ENCODE results near the gene FMNL2. TPM values are rescaled to one million over a fixed set of nuclear protein-coding genes. Genes with fewer than 3 reads are reported as not detected.
A peak's percentile ranks its signal among the peaks of the same experiment; 100 is the strongest.

The FMNL2 gene
- total RNA-seq, 1 donor from 2014 or later: 34.3 TPM

DNA sequence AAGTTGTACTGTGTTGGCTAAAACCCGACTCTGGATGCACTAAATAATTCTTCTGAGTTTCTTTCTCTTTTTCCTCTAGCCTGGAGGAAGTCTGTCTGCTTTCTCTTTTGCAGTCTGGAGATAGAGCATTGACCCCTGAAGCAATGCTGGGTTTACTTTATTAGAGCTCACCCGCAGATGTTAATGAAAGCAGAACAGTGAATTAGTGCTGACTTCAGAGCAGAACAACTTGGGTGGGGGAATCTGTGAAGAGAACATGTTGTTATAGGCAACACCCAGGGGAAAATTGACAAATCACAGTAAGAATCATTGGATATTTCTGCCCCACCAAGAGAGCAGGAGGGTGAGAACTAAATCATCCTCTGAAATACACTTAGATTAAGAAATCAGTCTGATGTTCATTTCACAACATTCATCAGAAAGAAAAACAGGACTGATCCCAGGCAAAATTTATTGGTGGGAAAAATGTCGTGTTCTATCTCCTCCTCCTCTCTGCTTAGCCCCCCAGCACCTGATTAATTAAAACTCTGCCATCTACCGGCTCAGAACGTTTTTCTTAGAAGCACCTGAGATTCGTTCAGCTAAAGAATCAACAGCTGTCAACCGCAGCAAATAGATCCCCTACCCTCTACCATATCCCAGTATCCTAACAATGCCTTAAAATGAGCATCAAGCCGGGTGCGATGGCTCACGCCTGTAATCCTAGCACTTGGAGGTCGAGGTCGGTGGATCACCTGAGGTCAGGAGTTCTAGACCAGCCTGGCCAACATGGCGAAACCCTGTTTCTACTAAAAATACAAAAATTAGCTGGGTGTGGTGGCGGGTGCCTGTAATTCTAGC, 165.1 kb downstream of the FMNL2 start:
- Histone ChIP-seq H3K36me3 (ENCODE audit: insufficient read depth, low read length) (no peaks in the 10 kb centered on the region), H3K27ac (ENCODE audit: low read depth, low read length) (no peak overlapping the region), H3K9me3 (ENCODE audit: insufficient read depth, low read depth, low read length) (no peaks in the 10 kb centered on the region), H2AFZ (ENCODE audit: low read depth, low read length) (no peak overlapping the region), H3K4me1 (ENCODE audit: insufficient read depth, low read length) (peaks cover 22% of the 10 kb centered on the region), H3K4me3 (ENCODE audit: insufficient read depth, low read depth, low read length) (no peak overlapping the region), H3K79me2 (ENCODE audit: insufficient read depth, low read length) (peaks cover 38% of the 10 kb centered on the region), H3K27me3 (ENCODE audit: insufficient read depth, low read length) (no peaks in the 10 kb centered on the region), H3K4me2 (ENCODE audit: low read length) (no peak overlapping the region), H3K9ac (ENCODE audit: low read length) (no peak overlapping the region), H4K20me1 (ENCODE audit: insufficient read depth, low read length) (peaks cover 4% of the 10 kb centered on the region)
- DNase-seq (ENCODE audit: low read depth) (peak; percentile 36), FAIRE-seq (no peak)
- peak overlapping the region; percentile 90 for H3K27ac Mint-ChIP-seq (ENCODE audit: unreplicated experiment)
- H3K9me3 Mint-ChIP-seq (ENCODE audit: unreplicated experiment): peaks cover 2% of the 10 kb centered on the region
- no peak overlapping the region for H3K4me3 Mint-ChIP-seq (ENCODE audit: unreplicated experiment)
- H3K36me3 Mint-ChIP-seq (ENCODE audit: low read depth, unreplicated experiment): peaks cover 4% of the 10 kb centered on the region
- H3K4me1 Mint-ChIP-seq (ENCODE audit: low read depth, unreplicated experiment): peaks cover 51% of the 10 kb centered on the region
- TF ChIP-seq CTCF (IDR thresholded peaks at IDR 0.05; ENCODE audit: insufficient read depth, low read depth, low read length) (no peak), EZH2 (IDR thresholded peaks at IDR 0.05; ENCODE audit: insufficient read depth, low read length) (no peak)
- no peaks in the 10 kb centered on the region for H3K27me3 Mint-ChIP-seq (ENCODE audit: low read depth, unreplicated experiment)

DNA sequence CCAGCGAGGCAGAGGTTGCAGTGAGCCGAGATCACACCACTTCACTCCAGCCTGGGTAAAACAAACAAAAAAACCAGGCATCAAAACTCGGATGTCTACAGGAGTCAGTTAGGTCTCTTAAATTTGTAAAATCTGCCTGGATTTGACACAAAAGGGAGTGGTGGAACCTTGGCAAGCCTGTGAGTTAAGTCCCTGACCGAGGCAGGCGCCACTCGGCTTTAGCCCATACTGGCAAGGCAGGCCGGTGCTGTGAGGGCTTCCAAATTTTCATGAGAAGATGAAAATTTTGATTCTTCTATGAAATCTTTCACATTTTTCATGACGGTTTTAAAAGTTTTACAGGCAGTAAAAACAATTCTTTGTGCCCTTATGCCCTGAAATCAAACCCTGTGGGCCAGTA, 165.8 kb downstream of the FMNL2 start:
- DNase-seq (ENCODE audit: low read depth) (no peak), FAIRE-seq (no peak)
- Mint-ChIP-seq H3K27me3 (ENCODE audit: low read depth, unreplicated experiment) (no peaks in the 10 kb centered on the region), H3K27ac (ENCODE audit: unreplicated experiment) (no peak overlapping the region), H3K4me3 (ENCODE audit: unreplicated experiment) (no peak overlapping the region), H3K36me3 (ENCODE audit: low read depth, unreplicated experiment) (peaks cover 4% of the 10 kb centered on the region), H3K4me1 (ENCODE audit: low read depth, unreplicated experiment) (peaks cover 56% of the 10 kb centered on the region), H3K9me3 (ENCODE audit: unreplicated experiment) (peaks cover 2% of the 10 kb centered on the region)
- no peak for TF ChIP-seq EZH2 (IDR thresholded peaks at IDR 0.05; ENCODE audit: insufficient read depth, low read length)
- TF ChIP-seq CTCF (IDR thresholded peaks at IDR 0.05; ENCODE audit: insufficient read depth, low read depth, low read length): no peak
- peaks cover 28% of the 10 kb centered on the region for H3K4me1 ChIP-seq (ENCODE audit: insufficient read depth, low read length)
- H4K20me1 ChIP-seq (ENCODE audit: insufficient read depth, low read length): peaks cover 4% of the 10 kb centered on the region
- no peak overlapping the region for H3K4me2 ChIP-seq (ENCODE audit: low read length)
- H3K4me3 ChIP-seq (ENCODE audit: insufficient read depth, low read depth, low read length): no peak overlapping the region
- no peak overlapping the region for H3K27ac ChIP-seq (ENCODE audit: low read depth, low read length)
- H3K79me2 ChIP-seq (ENCODE audit: insufficient read depth, low read length): peaks cover 35% of the 10 kb centered on the region
- no peak overlapping the region for H2AFZ ChIP-seq (ENCODE audit: low read depth, low read length)
- H3K9me3 ChIP-seq (ENCODE audit: insufficient read depth, low read depth, low read length): no peaks in the 10 kb centered on the region
- no peaks in the 10 kb centered on the region for H3K36me3 ChIP-seq (ENCODE audit: insufficient read depth, low read length)
- no peak overlapping the region for H3K9ac ChIP-seq (ENCODE audit: low read length)
- no peaks in the 10 kb centered on the region for H3K27me3 ChIP-seq (ENCODE audit: insufficient read depth, low read length)

- Mint-ChIP-seq H3K27ac (ENCODE audit: unreplicated experiment) (no peak overlapping the region), H3K4me3 (ENCODE audit: unreplicated experiment) (no peak overlapping the region)
- H3K79me2 ChIP-seq (ENCODE audit: insufficient read depth, low read length): peaks cover 28% of the 10 kb centered on the region
Measured at GRCh38 chr2:152501666-152502065, 166.7 kb downstream of the FMNL2 start.

More at GRCh38 chr2:152501666-152502065, 166.7 kb downstream of the FMNL2 start:
- no peaks in the 10 kb centered on the region for H3K36me3 ChIP-seq (ENCODE audit: insufficient read depth, low read length)
- H3K27ac ChIP-seq (ENCODE audit: low read depth, low read length): no peak overlapping the region
- H3K4me3 ChIP-seq (ENCODE audit: insufficient read depth, low read depth, low read length): no peak overlapping the region
- no peaks in the 10 kb centered on the region for H3K9me3 ChIP-seq (ENCODE audit: insufficient read depth, low read depth, low read length)
- TF ChIP-seq CTCF (IDR thresholded peaks at IDR 0.05; ENCODE audit: insufficient read depth, low read depth, low read length) (no peak), EZH2 (IDR thresholded peaks at IDR 0.05; ENCODE audit: insufficient read depth, low read length) (no peak)
- H4K20me1 ChIP-seq (ENCODE audit: insufficient read depth, low read length): peaks cover 4% of the 10 kb centered on the region
- Mint-ChIP-seq H3K27me3 (ENCODE audit: low read depth, unreplicated experiment) (no peaks in the 10 kb centered on the region), H3K4me1 (ENCODE audit: low read depth, unreplicated experiment) (peaks cover 60% of the 10 kb centered on the region), H3K36me3 (ENCODE audit: low read depth, unreplicated experiment) (peaks cover 4% of the 10 kb centered on the region), H3K9me3 (ENCODE audit: unreplicated experiment) (peaks cover 2% of the 10 kb centered on the region)
- peaks cover 37% of the 10 kb centered on the region for H3K4me1 ChIP-seq (ENCODE audit: insufficient read depth, low read length)
- DNase-seq (ENCODE audit: low read depth): no peak
- H3K27me3 ChIP-seq (ENCODE audit: insufficient read depth, low read length): no peaks in the 10 kb centered on the region
- no peak overlapping the region for H3K4me2 ChIP-seq (ENCODE audit: low read length)
- H3K9ac ChIP-seq (ENCODE audit: low read length): no peak overlapping the region
- no peak overlapping the region for H2AFZ ChIP-seq (ENCODE audit: low read depth, low read length)
- no peak for FAIRE-seq

Measured in astrocyte (in vitro differentiated cells and primary cell).